PFSK-1 (cell line): Measurements from ENCODE around the gene CARD6.

ENCODE experiments used
- POLR2AphosphoS5 ChIP-seq: IDR thresholded peaks from 2 replicates; pipeline ENCODE4 v1.6.1; 2012; ENCODE audit warnings: low read depth, mild to moderate bottlenecking, control low read depth, low read length, moderate library complexity
- SIN3A ChIP-seq: IDR thresholded peaks from 2 replicates; pipeline ENCODE4 v1.6.1; 2012; ENCODE audit warnings: mild to moderate bottlenecking, low read length, moderate library complexity, borderline replicate concordance; ENCODE audit not compliant: insufficient read depth
- TAF1 ChIP-seq: IDR thresholded peaks from 2 replicates; pipeline ENCODE4 v1.6.1; 2012; ENCODE audit warnings: low read length, control low read depth, borderline replicate concordance; ENCODE audit not compliant: insufficient read depth
- TF ChIP-seq, protein P1 (sequence below), 2 experiments: IDR thresholded peaks; 2 replicates each; pipeline versions ENCODE4 v1.6.1 to v1.8.0; 2011 to 2012; ENCODE audit warnings: low read depth in 2 of 2, low read length in 2 of 2, control low read depth in 1 of 2, inconsistent platforms in 1 of 2, mild to moderate bottlenecking in 1 of 2, moderate library complexity in 1 of 2; ENCODE audit not compliant: insufficient read depth in 1 of 2

DNA sequence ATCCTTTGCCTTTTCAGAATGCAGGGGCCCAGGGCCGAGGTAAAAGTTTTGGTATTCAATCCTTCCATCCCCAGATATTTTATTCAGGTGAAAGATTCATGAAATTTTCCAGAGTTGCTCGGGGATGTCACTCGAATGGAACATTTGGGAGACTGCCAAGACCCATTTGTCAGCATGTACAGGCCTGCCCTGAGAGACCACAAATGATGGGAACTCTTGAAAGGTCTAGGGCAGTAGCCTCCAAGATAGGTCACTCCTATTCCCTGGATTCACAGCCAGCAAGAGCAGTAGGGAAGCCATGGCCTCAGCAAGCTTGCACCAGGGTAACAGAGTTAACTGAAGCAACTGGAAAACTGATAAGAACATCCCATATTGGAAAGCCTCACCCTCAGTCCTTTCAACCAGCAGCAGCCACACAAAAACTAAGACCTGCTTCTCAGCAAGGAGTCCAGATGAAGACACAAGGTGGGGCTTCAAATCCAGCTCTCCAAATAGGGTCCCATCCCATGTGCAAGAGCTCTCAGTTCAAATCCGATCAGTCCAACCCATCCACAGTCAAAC is 12.5 kb downstream of the CARD6 start:
- TF ChIP-seq, protein P1, sequence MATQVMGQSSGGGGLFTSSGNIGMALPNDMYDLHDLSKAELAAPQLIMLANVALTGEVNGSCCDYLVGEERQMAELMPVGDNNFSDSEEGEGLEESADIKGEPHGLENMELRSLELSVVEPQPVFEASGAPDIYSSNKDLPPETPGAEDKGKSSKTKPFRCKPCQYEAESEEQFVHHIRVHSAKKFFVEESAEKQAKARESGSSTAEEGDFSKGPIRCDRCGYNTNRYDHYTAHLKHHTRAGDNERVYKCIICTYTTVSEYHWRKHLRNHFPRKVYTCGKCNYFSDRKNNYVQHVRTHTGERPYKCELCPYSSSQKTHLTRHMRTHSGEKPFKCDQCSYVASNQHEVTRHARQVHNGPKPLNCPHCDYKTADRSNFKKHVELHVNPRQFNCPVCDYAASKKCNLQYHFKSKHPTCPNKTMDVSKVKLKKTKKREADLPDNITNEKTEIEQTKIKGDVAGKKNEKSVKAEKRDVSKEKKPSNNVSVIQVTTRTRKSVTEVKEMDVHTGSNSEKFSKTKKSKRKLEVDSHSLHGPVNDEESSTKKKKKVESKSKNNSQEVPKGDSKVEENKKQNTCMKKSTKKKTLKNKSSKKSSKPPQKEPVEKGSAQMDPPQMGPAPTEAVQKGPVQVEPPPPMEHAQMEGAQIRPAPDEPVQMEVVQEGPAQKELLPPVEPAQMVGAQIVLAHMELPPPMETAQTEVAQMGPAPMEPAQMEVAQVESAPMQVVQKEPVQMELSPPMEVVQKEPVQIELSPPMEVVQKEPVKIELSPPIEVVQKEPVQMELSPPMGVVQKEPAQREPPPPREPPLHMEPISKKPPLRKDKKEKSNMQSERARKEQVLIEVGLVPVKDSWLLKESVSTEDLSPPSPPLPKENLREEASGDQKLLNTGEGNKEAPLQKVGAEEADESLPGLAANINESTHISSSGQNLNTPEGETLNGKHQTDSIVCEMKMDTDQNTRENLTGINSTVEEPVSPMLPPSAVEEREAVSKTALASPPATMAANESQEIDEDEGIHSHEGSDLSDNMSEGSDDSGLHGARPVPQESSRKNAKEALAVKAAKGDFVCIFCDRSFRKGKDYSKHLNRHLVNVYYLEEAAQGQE (IDR thresholded peaks at IDR 0.05; ENCODE audit: insufficient read depth in 1 of 2, low read depth in 2 of 2, low read length in 2 of 2) = no peak
- TF ChIP-seq POLR2AphosphoS5 = no peak
- TF ChIP-seq TAF1 = no peak
- TF ChIP-seq SIN3A = no peak
